VCaP (cell line): ENCODE data around the gene NT5C2.

Experiments
- H3K27ac ChIP-seq: fragments of 450-650 bp; 2 replicates; pipeline ENCODE4 v1.5.1; 2017
- CTCF ChIP-seq: fragments of 450-650 bp; conservative IDR thresholded peaks from 2 replicates; pipeline ENCODE4 v1.5.1; 2017; ENCODE audit warnings: mild to moderate bottlenecking, moderate library complexity

Gene NT5C2

GRCh38 chr10:103204353-103205255, 11.5 kb upstream of the NT5C2 start:
- no peak overlapping the region for H3K27ac ChIP-seq
- no peak for TF ChIP-seq CTCF

GRCh38 chr10:103203466-103203865, 10.4 kb upstream of the NT5C2 start:
- no peak for TF ChIP-seq CTCF
- no peak overlapping the region for H3K27ac ChIP-seq

GRCh38 chr10:103202319-103202718, 9.2 kb upstream of the NT5C2 start:
- 0 out of 2 replicates have a peak overlapping the region, but pooled peaks have one; percentile 37 for H3K27ac ChIP-seq
- no peak for TF ChIP-seq CTCF

- peak overlapping the region; percentile 37; the same call in 1 of the 2 replicates for H3K27ac ChIP-seq
- no peak for TF ChIP-seq CTCF
Observed at GRCh38 chr10:103199488-103199887, 6.4 kb upstream of the NT5C2 start.

GRCh38 chr10:103198648-103199047, 5.6 kb upstream of the NT5C2 start:
- H3K27ac ChIP-seq, result no peak overlapping the region
- TF ChIP-seq CTCF, result no peak

- TF ChIP-seq CTCF, result no peak
- H3K27ac ChIP-seq, result peak overlapping the region; percentile 11; the same call in 1 of the 2 replicates
Observed at GRCh38 chr10:103197903-103198302, 4.8 kb upstream of the NT5C2 start.

GRCh38 chr10:103197174-103197573, 4.1 kb upstream of the NT5C2 start:
- no peak for TF ChIP-seq CTCF
- H3K27ac ChIP-seq, result peak overlapping the region; percentile 11; the same call in 1 of the 2 replicates
